Stimulated activated CD4-positive, alpha-beta T cell treated with anti-CD3 and anti-CD28 coated beads, Interleukin-4, amount 100 ng/mL, for 24 hours (primary cell): ENCODE measurements around the gene HNF1A.

Experiments
- DNase-seq: peaks from one replicate; pipeline ENCODE4 v3.0.0-alpha.2; 2020

Gene HNF1A

GRCh38 chr12:120989687-120990086, 11.3 kb downstream of the HNF1A start:
- no peak for DNase-seq

DNA sequence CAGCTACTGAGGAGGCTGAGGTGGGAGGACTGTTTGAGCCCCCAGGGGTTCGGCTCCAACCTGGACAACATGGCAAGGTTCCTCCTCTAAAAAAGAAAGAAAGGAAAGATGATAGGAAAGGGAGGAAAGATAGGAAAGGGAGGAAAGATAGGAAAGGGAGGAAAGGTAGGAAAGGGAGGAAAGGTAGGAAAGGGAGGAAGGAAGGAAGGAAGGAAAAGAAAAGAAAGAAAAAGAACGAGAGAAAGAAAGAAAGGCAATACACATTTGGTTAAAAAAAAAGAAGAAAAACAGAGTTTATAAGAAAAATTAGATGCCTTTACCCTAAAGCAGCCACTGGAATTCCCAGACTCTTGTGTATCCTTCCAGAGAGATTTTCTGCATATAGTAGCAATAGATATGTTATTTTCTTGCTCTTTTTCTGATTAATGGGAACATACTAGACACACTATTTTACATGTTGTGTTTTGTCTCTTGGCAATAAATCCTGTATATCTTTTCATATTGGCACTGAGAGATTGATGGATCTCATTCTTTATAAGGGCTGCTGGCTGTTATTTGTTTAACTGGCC, 12.2 kb downstream of the HNF1A start:
- DNase-seq: no peak

DNA sequence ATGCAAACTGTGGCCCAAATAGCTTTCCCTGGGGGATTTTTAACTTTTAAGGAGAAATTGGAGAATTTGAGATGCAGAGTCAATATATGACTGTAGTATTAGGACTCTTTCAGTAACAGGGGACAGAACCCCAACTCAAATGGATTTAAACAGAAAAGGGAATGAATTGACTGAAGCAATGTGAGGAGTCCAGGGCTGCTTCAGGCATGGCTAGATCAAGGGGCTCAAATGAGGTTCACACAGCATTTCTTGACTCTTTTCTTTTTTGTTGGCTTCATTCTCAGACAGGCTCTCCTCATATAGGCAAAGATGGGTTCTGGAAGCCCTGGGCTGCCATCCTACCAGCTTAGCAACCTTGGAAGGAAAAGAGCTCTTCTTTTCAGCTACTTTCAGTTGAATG, 13.6 kb downstream of the HNF1A start:
- DNase-seq: no peak

- DNase-seq: no peak
These were observed 14.6 kb downstream of the HNF1A start for GRCh38 chr12:120992989-120993388.

DNA sequence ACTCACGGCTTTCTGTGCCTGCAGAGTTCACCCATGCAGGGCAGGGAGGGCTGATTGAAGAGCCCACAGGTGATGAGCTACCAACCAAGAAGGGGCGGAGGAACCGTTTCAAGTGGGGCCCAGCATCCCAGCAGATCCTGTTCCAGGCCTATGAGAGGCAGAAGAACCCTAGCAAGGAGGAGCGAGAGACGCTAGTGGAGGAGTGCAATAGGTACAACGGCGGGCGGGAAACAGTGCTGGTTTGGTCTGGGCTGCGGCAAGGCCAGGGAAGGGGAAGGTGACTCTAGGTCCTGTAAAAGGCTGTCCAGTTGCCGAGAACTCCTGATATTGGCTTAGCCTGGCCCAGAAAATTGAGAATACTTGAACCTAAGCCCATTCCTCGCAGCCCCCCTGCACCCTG, 15.2 kb downstream of the HNF1A start:
- no peak for DNase-seq

DNA sequence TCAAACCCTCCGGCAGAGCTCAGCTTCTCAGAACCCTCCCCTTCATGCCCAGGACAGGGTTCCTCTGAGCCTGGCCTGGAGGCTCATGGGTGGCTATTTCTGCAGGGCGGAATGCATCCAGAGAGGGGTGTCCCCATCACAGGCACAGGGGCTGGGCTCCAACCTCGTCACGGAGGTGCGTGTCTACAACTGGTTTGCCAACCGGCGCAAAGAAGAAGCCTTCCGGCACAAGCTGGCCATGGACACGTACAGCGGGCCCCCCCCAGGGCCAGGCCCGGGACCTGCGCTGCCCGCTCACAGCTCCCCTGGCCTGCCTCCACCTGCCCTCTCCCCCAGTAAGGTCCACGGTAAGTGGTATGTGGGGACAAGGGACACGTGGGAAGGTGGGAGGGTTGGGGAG, 15.7 kb downstream of the HNF1A start:
- no peak for DNase-seq

- no peak for DNase-seq
These were observed 16.4 kb downstream of the HNF1A start for GRCh38 chr12:120994589-120995337.

GRCh38 chr12:120996133-120996746, 17.9 kb downstream of the HNF1A start:
- DNase-seq: no peak

DNA sequence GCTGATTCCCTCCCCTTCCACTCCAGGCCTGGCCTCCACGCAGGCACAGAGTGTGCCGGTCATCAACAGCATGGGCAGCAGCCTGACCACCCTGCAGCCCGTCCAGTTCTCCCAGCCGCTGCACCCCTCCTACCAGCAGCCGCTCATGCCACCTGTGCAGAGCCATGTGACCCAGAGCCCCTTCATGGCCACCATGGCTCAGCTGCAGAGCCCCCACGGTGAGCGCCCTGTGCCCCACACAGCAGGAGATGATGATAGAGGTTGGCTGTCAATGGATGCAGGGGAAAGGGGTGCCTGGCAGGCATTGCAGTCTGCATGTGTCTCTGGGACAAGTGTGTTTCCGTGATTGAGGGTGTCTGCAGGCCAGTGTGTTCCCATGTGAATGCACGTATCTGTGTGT, 19.1 kb downstream of the HNF1A start:
- DNase-seq: no peak

GRCh38 chr12:120998435-120998834, 20.1 kb downstream of the HNF1A start:
- DNase-seq: no peak

DNA sequence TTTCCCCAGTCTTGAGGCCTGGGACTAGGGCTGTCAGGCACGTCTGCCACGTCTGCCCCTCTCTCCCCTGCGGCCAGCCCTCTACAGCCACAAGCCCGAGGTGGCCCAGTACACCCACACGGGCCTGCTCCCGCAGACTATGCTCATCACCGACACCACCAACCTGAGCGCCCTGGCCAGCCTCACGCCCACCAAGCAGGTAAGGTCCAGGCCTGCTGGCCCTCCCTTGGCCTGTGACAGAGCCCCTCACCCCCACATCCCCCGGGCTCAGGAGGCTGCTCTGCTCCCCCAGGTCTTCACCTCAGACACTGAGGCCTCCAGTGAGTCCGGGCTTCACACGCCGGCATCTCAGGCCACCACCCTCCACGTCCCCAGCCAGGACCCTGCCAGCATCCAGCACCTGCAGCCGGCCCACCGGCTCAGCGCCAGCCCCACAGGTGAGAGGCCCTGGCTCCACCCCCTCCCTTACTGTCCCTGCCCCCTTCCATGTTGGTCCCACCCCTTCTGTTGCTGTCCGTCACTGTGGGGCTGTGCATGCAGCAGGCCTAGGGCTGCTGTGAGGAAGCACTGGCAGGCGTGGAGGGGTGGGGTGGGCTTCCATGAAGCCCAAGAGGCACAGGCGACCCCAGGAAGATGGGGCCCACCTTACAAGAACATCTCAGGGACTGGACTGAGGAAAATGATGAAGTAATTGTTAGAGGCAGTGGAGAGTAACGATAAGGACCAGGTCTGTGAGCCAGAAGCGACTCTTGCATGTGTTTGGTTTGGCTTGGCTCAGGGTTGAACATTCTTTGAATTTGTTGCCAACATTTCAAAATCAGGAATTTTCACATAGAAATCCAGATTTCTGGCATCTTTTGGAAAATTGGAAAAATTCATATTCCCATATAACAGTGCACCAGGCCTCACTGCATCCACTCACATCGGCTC, 21.1 kb downstream of the HNF1A start:
- DNase-seq: no peak

GRCh38 chr12:121000530-121000929, 22.2 kb downstream of the HNF1A start:
- DNase-seq: no peak

GRCh38 chr12:121001060-121001459, 22.7 kb downstream of the HNF1A start:
- DNase-seq: no peak

- DNase-seq: no peak
These were observed 23.6 kb downstream of the HNF1A start for GRCh38 chr12:121001841-121002483.

- DNase-seq: no peak
These were observed 25.3 kb downstream of the HNF1A start for GRCh38 chr12:121003650-121004049.

- no peak for DNase-seq
These were observed 26.0 kb downstream of the HNF1A start for GRCh38 chr12:121004253-121004815.

- DNase-seq: peak; percentile 56
These were observed 27.0 kb downstream of the HNF1A start for GRCh38 chr12:121005346-121005815.

DNA sequence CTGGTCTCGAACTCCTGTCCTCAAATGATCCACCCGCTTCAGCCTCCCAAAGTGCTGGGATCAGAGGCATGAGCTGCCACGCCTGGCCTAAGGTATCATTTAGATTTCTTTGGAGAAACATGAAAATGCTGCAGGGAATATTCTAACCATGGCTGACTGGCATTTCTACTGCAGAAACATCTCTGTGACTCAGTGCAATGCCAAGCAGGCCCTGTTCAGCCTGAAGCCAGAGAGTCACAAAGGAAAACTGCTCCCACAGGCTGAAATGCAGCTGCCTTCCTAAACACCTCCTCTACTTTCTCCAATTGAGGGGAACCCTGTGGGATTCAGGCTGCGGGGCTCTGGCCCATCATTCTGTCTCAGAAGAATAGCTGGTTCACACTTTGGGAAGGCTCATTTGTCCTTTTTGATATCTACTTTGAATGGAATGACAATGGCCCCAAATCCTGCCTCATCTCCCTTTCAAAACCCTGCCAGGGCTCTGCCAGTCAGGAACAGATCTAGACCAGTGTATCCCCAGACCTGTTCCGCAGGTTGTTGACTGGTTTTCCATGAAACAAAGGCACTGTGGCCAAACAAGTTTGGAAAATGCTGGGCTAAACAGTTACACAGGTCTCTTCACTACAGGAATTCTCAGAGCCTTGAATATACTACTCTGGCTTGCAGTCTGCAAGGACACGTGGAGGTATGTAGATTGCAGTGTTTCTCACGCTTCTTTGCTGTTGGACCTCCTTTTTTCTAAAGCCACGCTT, 30.2 kb downstream of the HNF1A start:
- DNase-seq: no peak

GRCh38 chr12:121009741-121010140, 31.4 kb downstream of the HNF1A start:
- no peak for DNase-seq

DNA sequence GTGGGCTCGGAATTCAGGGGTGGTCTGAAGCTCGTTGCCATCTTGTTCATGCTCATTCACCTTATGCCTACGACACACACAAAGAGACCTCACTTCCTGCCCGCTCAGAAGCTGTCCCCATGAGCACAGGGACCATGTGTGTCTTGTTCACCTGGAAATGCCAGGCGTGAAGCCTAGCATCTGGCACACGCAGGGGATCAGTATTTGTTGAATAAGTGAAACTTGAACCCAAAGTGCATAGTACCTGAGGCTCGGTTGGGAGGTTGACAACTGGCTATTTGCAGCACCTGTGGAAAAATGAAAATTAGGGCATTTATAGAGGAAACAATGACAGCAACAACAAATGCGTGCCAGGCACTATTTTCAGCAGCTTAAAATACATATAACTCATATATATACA, 32.5 kb downstream of the HNF1A start:
- DNase-seq: no peak

- DNase-seq: no peak
These were observed 33.5 kb downstream of the HNF1A start for GRCh38 chr12:121011820-121012219.

DNA sequence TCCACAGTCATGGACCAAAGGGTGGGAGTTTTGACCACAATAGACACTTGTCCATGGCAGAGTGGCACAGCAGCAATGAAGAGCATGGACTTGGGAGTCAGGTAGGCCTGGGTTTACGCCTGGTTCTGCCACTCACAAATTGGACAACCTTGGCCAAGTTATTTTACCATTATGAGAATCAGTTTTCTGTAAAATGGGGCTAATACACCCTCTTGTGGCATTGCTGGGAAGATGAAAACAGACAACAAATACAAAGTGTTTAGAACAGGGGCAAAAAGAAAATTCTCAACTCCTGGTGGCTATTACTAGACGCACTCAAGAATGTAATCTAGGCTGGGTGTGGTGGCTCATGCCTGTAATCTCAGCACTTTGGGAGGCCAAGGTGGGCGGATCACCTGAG, 35.4 kb downstream of the HNF1A start:
- DNase-seq: no peak
